CD8-positive, alpha-beta memory T cell (primary cell): ENCODE results near the gene NALCN. TPM values are rescaled to one million over a fixed set of nuclear protein-coding genes. Genes with fewer than 3 reads are reported as not detected.

Experiments
- CTCF ChIA-PET: fragments of 350-600 bp; sonication (Branson Sonifier 250); formaldehyde crosslinking; loops from one replicate; lab custom pipeline; 2021; ENCODE audit warnings: antibody characterized with exemption; lab: Charles Lee
- POLR2A ChIA-PET: fragments of 350-600 bp; sonication (Branson Sonifier 250); formaldehyde crosslinking; loops from one replicate; lab custom pipeline; 2021; ENCODE audit warnings: antibody characterized with exemption; lab: Charles Lee
- DNase-seq, 5 donors: peaks; one replicate each; pipeline versions ENCODE4 v3.0.0 to v3.0.0-alpha.2; 2020 to 2022; ENCODE audit warnings: mixed read lengths in 1 of 5
- H3K27ac ChIP-seq: one replicate; pipeline ENCODE4 v1.7.0; 2013; ENCODE audit warnings: low read depth, mild to moderate bottlenecking, low read length, moderate library complexity
- H3K27me3 ChIP-seq: 2 replicates; pipeline ENCODE4 v1.7.0; 2013; ENCODE audit warnings: low read length, mild to moderate bottlenecking; ENCODE audit not compliant: insufficient read depth, poor library complexity, severe bottlenecking
- H3K36me3 ChIP-seq: 2 replicates; pipeline ENCODE4 v1.7.0; 2013; ENCODE audit warnings: mild to moderate bottlenecking, low read length, moderate library complexity; ENCODE audit not compliant: insufficient read depth
- H3K4me1 ChIP-seq: 2 replicates; pipeline ENCODE4 v1.7.0; 2013; ENCODE audit warnings: mild to moderate bottlenecking, low read length, moderate library complexity; ENCODE audit not compliant: insufficient read depth
- H3K4me3 ChIP-seq: 2 replicates; pipeline ENCODE4 v1.7.0; 2013; ENCODE audit warnings: mild to moderate bottlenecking, low read length
- H3K9me3 ChIP-seq: 2 replicates; pipeline ENCODE4 v1.7.0; 2013; ENCODE audit warnings: mild to moderate bottlenecking, low read length
- H3K27ac Mint-ChIP-seq, 8 donors: one replicate each; pipeline ENCODE4 v1.8.0; 2020 to 2021; ENCODE audit warnings: mixed read lengths in 8 of 8, mild to moderate bottlenecking in 6 of 8, inconsistent platforms in 3 of 8, moderate library complexity in 3 of 8
- H3K27me3 Mint-ChIP-seq, 2 donors: one replicate each; pipeline ENCODE4 v1.8.0; 2020 to 2021; ENCODE audit warnings: mixed read lengths in 2 of 2, mild to moderate bottlenecking in 1 of 2, moderate library complexity in 1 of 2
- H3K36me3 Mint-ChIP-seq, 3 donors: one replicate each; pipeline ENCODE4 v1.8.0; 2020 to 2021; ENCODE audit warnings: mixed read lengths in 3 of 3, inconsistent platforms in 1 of 3, mild to moderate bottlenecking in 1 of 3
- H3K4me1 Mint-ChIP-seq, 3 donors: one replicate each; pipeline ENCODE4 v1.8.0; 2020 to 2021; ENCODE audit warnings: mixed read lengths in 3 of 3, inconsistent platforms in 1 of 3, mild to moderate bottlenecking in 1 of 3
- H3K4me3 Mint-ChIP-seq, 7 donors: one replicate each; pipeline ENCODE4 v1.8.0; 2020 to 2021; ENCODE audit warnings: mixed read lengths in 7 of 7, mild to moderate bottlenecking in 6 of 7, moderate library complexity in 4 of 7, inconsistent platforms in 2 of 7
- H3K9me3 Mint-ChIP-seq, 5 donors: one replicate each; pipeline ENCODE4 v1.8.0; 2020 to 2022; ENCODE audit warnings: mixed read lengths in 5 of 5, mild to moderate bottlenecking in 3 of 5, moderate library complexity in 2 of 5, inconsistent platforms in 1 of 5
- polyA plus RNA-seq: library from polyadenylated mRNA; unstranded; fragments of 300-500 nt; fragmentation: Illumina TruSeq; gene quantifications from one replicate; pipeline ENCODE4 v1.2.3, GENCODE V29; 2021
- total RNA-seq, 2 experiments: library from RNA; stranded (reverse); gene quantifications; one replicate each; pipeline ENCODE4 v1.2.3, GENCODE V29; 2021

Gene NALCN
- total and polyA plus RNA-seq, 3 experiments from 2014 or later: not detected

DNA sequence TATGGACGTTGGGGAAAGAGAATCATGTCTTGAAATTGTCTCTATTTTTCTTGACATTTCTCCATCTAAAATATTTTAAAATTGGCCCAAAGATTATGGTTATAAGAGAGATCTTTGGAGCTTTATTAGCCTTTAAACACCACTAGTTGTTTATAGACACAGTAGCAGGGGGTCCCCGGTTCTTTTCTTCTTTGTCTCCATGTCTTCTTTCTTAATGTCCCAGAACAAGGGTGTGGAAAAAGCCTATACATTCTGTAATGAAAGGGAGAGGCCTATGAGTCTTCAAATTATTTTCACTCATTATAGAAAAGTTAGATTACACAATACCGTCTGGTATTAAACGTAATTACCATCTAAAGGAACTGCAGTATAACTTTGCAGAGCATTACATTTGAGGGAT, 300.0 kb downstream of the NALCN start:
- peaks cover 8 to 16% of the 10 kb centered on the region in 2 donors for H3K27me3 Mint-ChIP-seq
- Histone ChIP-seq H3K36me3 (no peaks in the 10 kb centered on the region), H3K27ac (no peak overlapping the region), H3K4me3 (no peak overlapping the region), H3K4me1 (no peaks in the 10 kb centered on the region), H3K27me3 (peaks cover 5% of the 10 kb centered on the region), H3K9me3 (no peaks in the 10 kb centered on the region)
- POLR2A ChIA-PET: no interaction called here
- H3K9me3 Mint-ChIP-seq: no peaks in the 10 kb centered on the region
- H3K4me3 Mint-ChIP-seq: no peak overlapping the region
- H3K36me3 Mint-ChIP-seq: no peaks in the 10 kb centered on the region
- CTCF ChIA-PET: no interaction called here
- H3K4me1 Mint-ChIP-seq: no peaks in the 10 kb centered on the region
- no peak for DNase-seq
- H3K27ac Mint-ChIP-seq: no peak overlapping the region

DNA sequence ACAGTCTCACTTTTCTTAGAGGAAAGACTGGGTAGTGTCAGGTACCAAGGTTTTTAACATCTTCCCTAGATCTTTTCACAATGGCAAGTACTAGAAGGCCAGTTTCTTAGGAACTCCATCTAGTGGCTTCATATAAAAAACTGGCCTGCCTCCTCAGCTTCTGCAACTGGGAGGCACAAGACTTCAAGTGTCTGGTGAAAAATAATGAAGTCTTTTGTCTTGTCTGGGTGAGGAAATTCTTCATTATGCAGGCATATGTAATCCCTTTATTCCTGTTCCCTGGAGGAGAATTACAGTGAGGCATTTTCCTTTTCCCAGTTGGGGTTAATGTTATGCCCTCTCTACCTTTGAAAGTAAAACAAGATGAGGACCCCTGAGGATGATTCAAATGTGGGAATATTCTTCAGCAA, 300.5 kb downstream of the NALCN start:
- ChIA-PET POLR2A (no interaction called here), CTCF (no interaction called here)
- Histone ChIP-seq H3K9me3 (no peaks in the 10 kb centered on the region), H3K36me3 (no peaks in the 10 kb centered on the region), H3K27ac (no peak overlapping the region), H3K4me1 (no peaks in the 10 kb centered on the region), H3K27me3 (peaks cover 5% of the 10 kb centered on the region), H3K4me3 (no peak overlapping the region)
- no peak for DNase-seq
- Mint-ChIP-seq H3K4me1 (no peaks in the 10 kb centered on the region), H3K9me3 (no peaks in the 10 kb centered on the region), H3K4me3 (no peak overlapping the region), H3K36me3 (no peaks in the 10 kb centered on the region), H3K27me3 (peaks cover 11 to 19% of the 10 kb centered on the region in 2 donors), H3K27ac (no peak overlapping the region)

DNA sequence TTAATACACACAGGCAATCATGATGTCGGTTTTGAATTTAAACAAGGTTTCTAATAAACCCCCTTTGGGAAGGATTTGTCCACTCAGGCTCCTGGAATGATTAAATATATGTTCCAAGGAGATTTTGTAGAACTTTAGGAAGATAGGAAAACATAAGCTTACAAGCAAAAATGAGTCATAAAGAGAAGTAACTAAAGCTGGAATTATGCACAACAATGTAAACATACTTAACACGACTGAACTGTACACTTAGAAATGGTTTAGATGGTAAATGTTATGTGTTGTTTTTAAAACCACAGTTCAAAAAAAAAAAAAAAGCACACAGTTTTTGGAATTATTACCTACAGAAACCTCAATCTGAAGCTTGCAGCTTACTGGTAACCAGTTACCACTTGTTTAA, 304.4 kb downstream of the NALCN start:
- Mint-ChIP-seq H3K27me3 (peaks cover 20 to 30% of the 10 kb centered on the region in 2 donors), H3K4me1 (no peaks in the 10 kb centered on the region), H3K4me3 (no peak overlapping the region), H3K27ac (no peak overlapping the region), H3K9me3 (no peaks in the 10 kb centered on the region), H3K36me3 (no peaks in the 10 kb centered on the region)
- no peak overlapping the region for H3K27ac ChIP-seq
- no peaks in the 10 kb centered on the region for H3K4me1 ChIP-seq
- H3K27me3 ChIP-seq: no peaks in the 10 kb centered on the region
- no peak overlapping the region for H3K4me3 ChIP-seq
- no peaks in the 10 kb centered on the region for H3K36me3 ChIP-seq
- H3K9me3 ChIP-seq: no peaks in the 10 kb centered on the region
- ChIA-PET POLR2A (no interaction called here), CTCF (no interaction called here)
- DNase-seq: no peak

DNA sequence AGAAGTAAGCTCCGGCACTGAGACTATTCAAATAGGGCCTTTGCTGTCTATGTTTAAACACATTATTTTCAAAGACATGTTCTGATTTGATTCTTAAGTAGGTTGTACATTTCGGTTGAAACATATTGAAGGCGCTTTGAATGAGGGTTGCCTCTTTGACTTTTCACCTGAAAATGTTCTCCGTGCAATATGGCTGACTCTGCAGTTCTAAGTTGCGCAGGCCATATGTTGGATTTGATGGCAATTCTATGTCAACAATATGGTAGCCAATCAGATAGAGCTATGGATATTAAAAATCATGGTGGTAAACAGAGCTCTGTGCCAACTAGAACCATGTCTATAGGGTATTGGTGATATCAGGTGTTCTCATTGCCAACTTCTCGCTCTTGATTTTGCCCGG, 307.3 kb downstream of the NALCN start:
- no peaks in the 10 kb centered on the region for H3K9me3 ChIP-seq
- Mint-ChIP-seq H3K4me1 (no peaks in the 10 kb centered on the region), H3K27ac (no peak overlapping the region), H3K9me3 (peaks cover 0 to 3% (median 0%) of the 10 kb centered on the region in 5 donors), H3K27me3 (peaks cover 20 to 37% of the 10 kb centered on the region in 2 donors), H3K36me3 (no peaks in the 10 kb centered on the region), H3K4me3 (no peak overlapping the region)
- H3K27me3 ChIP-seq: no peaks in the 10 kb centered on the region
- no peak overlapping the region for H3K4me3 ChIP-seq
- ChIA-PET CTCF (no interaction called here), POLR2A (no interaction called here)
- no peak for DNase-seq
- no peaks in the 10 kb centered on the region for H3K36me3 ChIP-seq
- H3K27ac ChIP-seq: no peak overlapping the region
- H3K4me1 ChIP-seq: no peaks in the 10 kb centered on the region

DNA sequence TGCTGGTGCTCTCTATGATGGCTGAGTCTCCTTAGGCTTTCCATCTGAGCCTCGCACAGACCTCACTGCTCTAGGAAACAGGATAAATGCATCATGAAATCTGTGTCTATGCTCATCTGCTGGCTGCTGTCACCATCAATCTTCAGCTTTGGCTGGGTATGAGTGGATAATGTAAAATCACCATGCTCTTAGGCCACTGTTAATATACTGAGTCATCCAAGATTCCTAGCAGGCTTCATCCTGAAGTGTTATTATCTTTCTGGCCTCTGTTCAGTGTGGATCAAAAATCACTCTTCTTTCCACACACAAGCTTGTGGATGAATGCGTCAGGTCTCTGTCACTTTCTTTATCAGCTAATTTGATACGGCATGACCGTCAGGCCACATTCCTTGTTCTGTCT, 317.4 kb downstream of the NALCN start:
- H3K9me3 ChIP-seq: no peaks in the 10 kb centered on the region
- no peaks in the 10 kb centered on the region for H3K27me3 ChIP-seq
- no peak for DNase-seq
- H3K9me3 Mint-ChIP-seq: peaks cover 0 to 2% (median 0%) of the 10 kb centered on the region in 5 donors
- no peaks in the 10 kb centered on the region for H3K36me3 ChIP-seq
- H3K4me3 Mint-ChIP-seq: no peak overlapping the region
- no peak overlapping the region for H3K27ac ChIP-seq
- H3K4me1 Mint-ChIP-seq: no peaks in the 10 kb centered on the region
- POLR2A ChIA-PET: no interaction called here
- CTCF ChIA-PET: no interaction called here
- peaks cover 4 to 24% of the 10 kb centered on the region in 2 donors for H3K27me3 Mint-ChIP-seq
- H3K4me3 ChIP-seq: no peak overlapping the region
- no peaks in the 10 kb centered on the region for H3K36me3 Mint-ChIP-seq
- no peaks in the 10 kb centered on the region for H3K4me1 ChIP-seq
- no peak overlapping the region for H3K27ac Mint-ChIP-seq

DNA sequence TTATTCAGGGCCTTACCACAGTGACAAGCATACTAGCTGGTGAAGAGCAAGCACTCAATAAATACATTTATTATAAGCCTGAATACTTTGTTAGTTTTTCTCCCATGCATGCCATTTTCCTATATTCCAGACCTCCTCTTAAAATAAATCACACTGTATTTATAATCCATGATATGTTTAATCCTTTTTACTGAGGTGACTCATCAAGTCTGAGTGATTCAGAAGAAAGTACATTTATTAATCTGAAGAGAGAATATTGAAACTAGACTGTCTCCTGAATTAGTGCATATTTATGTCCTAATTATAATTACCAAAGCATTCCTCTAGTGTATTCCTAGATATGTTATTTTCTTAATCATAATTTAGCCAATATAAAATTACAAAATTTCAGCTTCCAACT, 323.3 kb downstream of the NALCN start:
- H3K36me3 Mint-ChIP-seq: no peaks in the 10 kb centered on the region
- POLR2A ChIA-PET: no interaction called here

DNA sequence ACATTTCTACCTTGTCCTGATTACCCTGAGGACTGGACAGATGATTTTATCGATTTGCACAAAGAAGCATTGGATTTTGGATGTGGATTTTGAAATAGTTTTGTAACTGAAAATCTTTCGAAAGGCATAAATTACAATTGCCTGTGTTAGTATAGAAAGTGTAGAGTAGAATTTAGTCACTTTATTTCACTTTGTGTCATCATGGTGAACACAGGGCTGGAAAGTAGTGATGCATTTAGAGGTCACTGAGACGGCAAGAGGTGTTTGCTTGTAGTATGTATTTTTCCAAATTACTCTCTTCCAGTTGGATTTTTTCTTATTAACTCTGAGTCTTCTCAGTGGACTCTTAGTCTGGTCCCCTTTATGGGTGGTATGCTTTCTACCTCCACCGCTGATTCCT, 326.0 kb downstream of the NALCN start:
- Mint-ChIP-seq H3K4me1 (no peaks in the 10 kb centered on the region), H3K9me3 (no peaks in the 10 kb centered on the region), H3K27ac (no peak overlapping the region), H3K4me3 (no peak overlapping the region), H3K27me3 (peaks cover 2 to 19% of the 10 kb centered on the region in 2 donors), H3K36me3 (no peaks in the 10 kb centered on the region)
- ChIA-PET POLR2A (no interaction called here), CTCF (interaction anchor here (1.4 kb wide), 1 partner anchor 37 kb away, joined by 4 read pairs; no protein-coding TSS in a partner anchor)
- no peak for DNase-seq
- H3K4me3 ChIP-seq: no peak overlapping the region
- H3K27me3 ChIP-seq: no peaks in the 10 kb centered on the region
- H3K9me3 ChIP-seq: no peaks in the 10 kb centered on the region
- H3K36me3 ChIP-seq: no peaks in the 10 kb centered on the region
- H3K27ac ChIP-seq: no peak overlapping the region
- H3K4me1 ChIP-seq: no peaks in the 10 kb centered on the region

More for the DNA sequence above, 323.3 kb downstream of the NALCN start:
- no peaks in the 10 kb centered on the region for H3K27me3 ChIP-seq
- no peaks in the 10 kb centered on the region for H3K4me1 ChIP-seq
- Mint-ChIP-seq H3K4me3 (no peak overlapping the region), H3K4me1 (no peaks in the 10 kb centered on the region), H3K27me3 (peaks cover 2 to 19% of the 10 kb centered on the region in 2 donors), H3K9me3 (peaks cover 0 to under 1% (median 0%) of the 10 kb centered on the region in 5 donors), H3K27ac (no peak overlapping the region)
- no peak for DNase-seq
- H3K27ac ChIP-seq: no peak overlapping the region
- no peaks in the 10 kb centered on the region for H3K36me3 ChIP-seq
- CTCF ChIA-PET: no interaction called here
- H3K4me3 ChIP-seq: no peak overlapping the region
- H3K9me3 ChIP-seq: no peaks in the 10 kb centered on the region

DNA sequence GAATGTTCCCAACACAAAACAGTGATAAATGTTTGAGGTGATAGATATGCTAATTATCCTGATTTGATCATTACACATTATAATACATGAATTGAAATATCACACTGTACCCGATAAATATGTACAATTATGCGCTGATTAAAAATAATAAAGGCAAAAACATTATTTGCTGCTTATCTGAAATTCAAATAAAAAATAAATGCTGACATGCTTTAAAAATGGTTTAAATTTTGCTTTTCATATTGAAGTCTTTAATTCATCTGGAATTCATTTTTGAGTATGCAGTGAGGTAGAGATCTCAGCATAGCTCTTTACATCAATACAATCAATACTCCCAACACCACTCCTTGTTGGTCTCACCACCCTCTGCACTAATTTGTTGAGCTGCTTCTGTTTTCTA, 330.8 kb downstream of the NALCN start:
- Mint-ChIP-seq H3K27ac (no peak overlapping the region), H3K9me3 (no peaks in the 10 kb centered on the region), H3K4me1 (no peaks in the 10 kb centered on the region), H3K4me3 (no peak overlapping the region), H3K36me3 (no peaks in the 10 kb centered on the region), H3K27me3 (peaks cover 3 to 16% of the 10 kb centered on the region in 2 donors)
- no peak for DNase-seq
- ChIA-PET POLR2A (no interaction called here), CTCF (no interaction called here)
- Histone ChIP-seq H3K4me3 (no peak overlapping the region), H3K27ac (no peak overlapping the region), H3K36me3 (no peaks in the 10 kb centered on the region), H3K9me3 (no peaks in the 10 kb centered on the region), H3K27me3 (no peaks in the 10 kb centered on the region), H3K4me1 (no peaks in the 10 kb centered on the region)

DNA sequence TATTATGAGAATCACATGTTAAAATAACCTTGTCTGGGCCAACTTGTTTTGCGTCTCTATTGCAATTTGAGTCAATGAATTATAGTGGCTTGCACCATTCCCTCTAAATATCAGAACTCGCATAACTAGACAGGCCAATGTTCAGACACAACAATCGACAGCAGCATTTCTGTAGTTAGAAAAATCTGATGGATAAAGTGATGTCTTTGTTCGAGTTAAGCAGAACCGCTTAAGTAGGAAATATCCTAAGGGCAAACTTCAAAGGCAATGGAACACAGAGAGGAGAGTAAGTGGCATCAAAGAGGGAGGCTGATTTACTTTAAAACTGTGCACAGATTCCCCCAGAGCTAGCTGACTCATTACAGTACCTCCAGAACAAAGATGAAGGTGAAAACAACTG, 333.9 kb downstream of the NALCN start:
- Mint-ChIP-seq H3K9me3 (no peaks in the 10 kb centered on the region), H3K27ac (no peak overlapping the region), H3K4me3 (no peak overlapping the region), H3K27me3 (peaks cover 3 to 10% of the 10 kb centered on the region in 2 donors), H3K4me1 (no peaks in the 10 kb centered on the region), H3K36me3 (no peaks in the 10 kb centered on the region)
- no peaks in the 10 kb centered on the region for H3K27me3 ChIP-seq
- H3K27ac ChIP-seq: no peak overlapping the region
- POLR2A ChIA-PET: no interaction called here
- no peak overlapping the region for H3K4me3 ChIP-seq
- no peaks in the 10 kb centered on the region for H3K36me3 ChIP-seq
- H3K9me3 ChIP-seq: no peaks in the 10 kb centered on the region
- CTCF ChIA-PET: no interaction called here
- no peak for DNase-seq
- H3K4me1 ChIP-seq: no peaks in the 10 kb centered on the region
